G401 (cell line): ENCODE results near the gene PIK3C3. TPM values are rescaled to one million over a fixed set of nuclear protein-coding genes. Genes with fewer than 3 reads are reported as not detected.

Experiments
- DNase-seq: peaks from one replicate; pipeline ENCODE4 v3.0.0-alpha.2; 2015; ENCODE audit warnings: low spot score
- in situ Hi-C: cut with HindIII; loops from 2 replicates; pipeline ENCODE4 v1.10.0; 2016; ENCODE audit warnings: low sequenced_read_pairs, mixed read lengths
- total RNA-seq: library from RNA; depleted of rRNA; stranded (reverse); fragments of >200 nt; shearing (Covaris generic); gene quantifications from 2 replicates; pipeline ENCODE4 v1.2.3, GENCODE V29; 2014; rRNA removed

PIK3C3 gene
- total RNA-seq, result 36.6 and 38.1 TPM in 2 replicates

DNA sequence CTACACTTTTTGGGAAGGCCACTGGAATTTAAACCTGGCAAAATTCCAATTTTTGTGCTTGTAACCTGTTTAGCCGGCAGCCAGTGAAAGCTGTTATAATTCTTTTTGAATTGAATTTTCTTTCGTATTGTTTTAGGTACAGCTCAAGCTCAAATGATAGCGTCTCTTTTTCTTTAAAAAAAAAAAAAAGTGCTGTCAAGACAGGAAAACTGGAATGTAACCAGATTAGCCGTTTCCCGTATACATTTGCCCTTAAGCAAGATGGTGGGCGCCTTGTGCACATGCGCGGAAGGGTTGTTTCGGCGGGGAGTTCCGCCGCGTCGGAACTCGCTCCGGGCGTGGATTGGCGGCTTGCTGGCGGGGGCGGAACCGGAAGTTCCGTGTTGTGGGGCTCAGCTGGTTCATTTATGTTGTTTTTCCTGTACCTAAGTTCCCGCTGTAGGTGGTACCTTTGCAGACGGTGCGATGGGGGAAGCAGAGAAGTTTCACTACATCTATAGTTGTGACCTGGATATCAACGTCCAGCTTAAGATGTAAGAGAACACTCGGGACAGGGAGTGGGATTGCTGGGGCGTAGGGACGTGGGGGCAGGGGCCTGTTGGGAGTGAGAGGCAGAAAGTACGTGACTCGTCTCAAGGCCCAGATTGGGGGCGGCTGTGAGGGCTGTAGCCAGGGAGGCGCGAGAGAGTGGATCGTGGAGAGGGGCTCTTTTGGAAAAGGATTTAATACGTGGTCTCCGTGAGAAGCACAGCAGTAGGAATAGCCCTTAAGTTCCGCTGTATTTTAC is at the start of gene PIK3C3:
TSS of gene PIK3C3 (plus strand) at position 408 of the 787 bp plus-strand sequence. CDS start at position 466, 58 bp downstream.
- in situ Hi-C loops, result no loop called here
- peak; percentile 96 for DNase-seq

DNA sequence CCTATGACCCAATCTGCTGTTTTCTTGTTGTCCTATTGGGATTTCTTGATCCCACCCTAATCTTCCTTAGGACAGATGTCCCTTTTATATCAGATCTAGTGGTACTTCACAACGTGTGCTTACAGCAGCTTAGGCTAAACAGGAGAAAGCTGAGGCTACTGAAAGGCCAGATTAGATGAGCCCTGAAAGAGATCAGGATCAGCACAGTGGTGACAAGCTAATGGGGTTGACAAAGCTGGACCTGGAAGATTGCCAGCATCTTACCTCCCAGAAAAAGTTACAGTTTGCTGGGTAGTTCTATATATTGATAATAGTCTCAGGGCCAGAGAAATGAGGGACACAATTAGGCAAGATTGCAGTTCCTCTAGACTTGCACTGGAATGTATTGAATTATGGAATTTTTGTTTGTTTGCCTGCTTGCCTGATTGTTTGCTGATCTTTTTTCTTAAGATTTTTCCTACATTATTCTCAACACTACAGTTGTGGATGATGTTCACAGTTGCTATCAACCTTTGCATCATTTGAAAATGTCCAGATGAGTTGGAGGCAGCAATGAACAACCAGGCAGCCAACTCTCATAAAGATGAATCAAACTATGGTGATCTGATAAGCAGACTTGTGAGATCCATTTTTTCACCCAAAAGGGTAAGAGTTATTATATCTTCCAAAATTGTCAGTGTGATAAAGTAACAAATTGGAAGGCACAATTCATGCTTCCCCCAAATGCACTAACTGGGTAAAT is 49.1 kb upstream of the PIK3C3 start:
- in situ Hi-C loops, result no loop called here
- no peak for DNase-seq

DNA sequence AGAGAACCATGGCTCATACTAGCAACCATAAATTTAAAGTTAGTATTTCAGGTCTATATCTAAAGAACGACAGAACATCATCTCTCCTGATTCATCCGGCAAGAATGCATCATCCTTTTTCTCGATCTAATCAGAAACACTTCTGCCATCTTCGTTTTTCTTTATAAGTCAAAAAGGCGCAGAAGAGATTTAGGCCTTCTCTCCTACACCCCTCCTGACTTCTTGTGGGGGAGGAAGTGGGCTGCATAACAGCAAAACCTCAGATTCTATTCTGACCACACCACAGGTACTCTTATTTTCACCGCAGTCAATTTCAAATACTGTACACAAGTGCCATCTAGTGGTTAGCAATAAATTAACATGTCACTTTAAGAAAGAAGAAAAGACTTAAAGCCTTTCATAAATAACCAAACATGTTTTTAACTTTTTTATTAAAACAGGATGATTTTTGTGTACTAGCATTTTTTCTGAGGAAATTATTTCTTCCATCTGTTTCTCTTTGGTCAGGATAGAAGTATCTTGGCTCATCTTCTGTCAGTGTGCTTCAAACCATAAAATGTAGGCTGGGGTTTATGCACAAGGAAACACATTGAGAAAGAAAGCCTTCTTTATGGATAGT is 48.4 kb upstream of the PIK3C3 start:
- in situ Hi-C loops, result no loop called here
- peak; percentile 61 for DNase-seq

DNA sequence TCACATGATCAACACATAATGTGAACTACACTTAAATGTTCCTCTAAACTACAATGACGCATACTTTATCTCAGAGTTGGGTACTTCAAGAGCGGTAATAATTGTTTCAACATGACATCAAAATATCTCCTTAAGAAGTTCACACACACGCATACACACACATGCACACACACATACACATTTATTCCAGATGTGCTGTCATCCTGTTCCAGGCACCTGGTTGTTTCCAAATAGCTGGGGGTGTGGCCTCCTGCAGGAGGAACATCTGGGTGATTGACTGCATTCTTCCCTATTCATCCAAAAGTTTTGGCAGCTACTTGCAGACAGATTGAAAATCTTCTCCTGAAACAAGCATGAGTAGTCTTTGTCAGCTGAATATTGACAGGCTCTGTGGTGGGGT is 37.9 kb upstream of the PIK3C3 start:
- in situ Hi-C loops, result no loop called here
- no peak for DNase-seq

DNA sequence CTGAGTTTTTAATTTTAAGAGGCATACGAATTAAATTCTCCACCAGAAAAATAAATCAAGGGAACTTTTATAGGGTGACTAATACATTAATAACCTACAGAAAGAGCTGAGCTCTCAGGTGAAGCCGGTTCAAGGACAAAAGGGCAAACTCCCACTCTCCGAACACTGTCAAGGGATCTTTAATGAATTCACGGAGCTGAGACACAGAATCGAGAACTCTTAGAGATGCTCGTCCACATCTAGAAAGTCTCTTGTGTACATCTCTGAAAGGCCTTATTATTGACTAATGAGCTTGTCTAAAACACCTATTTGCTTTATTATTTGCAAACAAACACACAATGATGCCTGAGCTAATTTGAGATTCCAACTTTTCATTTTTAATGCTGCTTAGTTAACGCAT is 33.3 kb upstream of the PIK3C3 start:
- in situ Hi-C loops, result no loop called here
- DNase-seq, result no peak

DNA sequence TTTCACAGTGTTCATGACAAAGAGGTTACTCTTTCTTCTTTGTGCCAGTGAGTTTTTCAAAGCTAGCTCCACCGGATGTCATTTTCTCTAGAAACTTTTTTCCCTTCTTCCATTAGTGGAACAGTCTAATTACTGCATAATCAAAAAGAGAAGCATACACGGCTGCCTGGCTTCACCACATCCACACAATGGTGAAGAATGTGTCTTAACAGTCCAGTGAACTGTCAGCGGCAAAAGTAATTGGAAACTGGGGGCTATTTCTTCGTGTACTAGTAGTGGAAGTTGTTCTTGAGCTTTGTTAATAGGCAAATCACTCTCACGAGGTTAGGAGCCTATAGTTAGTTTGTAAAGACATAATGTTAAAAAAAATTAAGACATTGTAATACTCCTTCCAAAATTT is 32.9 kb upstream of the PIK3C3 start:
- in situ Hi-C loops, result no loop called here
- no peak for DNase-seq

DNA sequence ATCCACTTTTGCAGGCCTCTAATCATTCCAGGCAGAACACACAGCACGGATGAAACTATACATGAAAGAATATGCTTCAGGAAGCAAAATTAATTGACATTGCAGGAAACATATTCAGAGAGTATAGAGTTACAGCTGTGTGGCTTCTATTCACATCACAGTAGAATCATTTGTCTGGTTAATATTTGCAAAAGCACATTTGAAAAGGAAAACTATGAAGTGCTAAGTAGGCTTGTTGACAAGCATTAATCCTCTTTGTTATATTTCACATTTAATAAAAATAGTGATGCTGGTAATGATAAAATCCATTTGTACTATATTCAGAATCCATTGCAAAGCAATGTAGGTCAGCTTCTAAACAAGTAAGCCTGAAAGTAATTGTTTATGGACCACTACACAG is 32.2 kb upstream of the PIK3C3 start:
- in situ Hi-C loops, result no loop called here

DNA sequence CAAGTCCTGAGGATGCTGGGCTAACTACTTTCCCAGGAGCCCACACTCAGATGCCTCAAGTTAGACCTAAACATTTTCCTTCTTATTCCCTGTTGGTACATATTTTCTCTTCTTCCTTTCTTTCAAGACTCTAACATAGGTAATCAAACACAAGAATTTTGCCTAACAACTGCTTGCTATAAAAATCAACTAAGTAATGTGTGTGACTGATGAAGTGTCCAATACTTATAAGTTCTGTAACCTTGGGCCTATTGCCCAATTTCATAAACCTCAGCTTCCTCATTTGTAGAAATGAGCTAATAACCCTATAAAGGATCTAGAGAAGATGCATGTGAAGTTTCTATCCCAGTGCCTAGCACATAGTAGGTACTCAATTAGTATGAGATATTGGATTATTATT is 31.6 kb upstream of the PIK3C3 start:
- no peak for DNase-seq
- in situ Hi-C loops, result no loop called here

More for the DNA sequence above, 32.2 kb upstream of the PIK3C3 start:
- no peak for DNase-seq

DNA sequence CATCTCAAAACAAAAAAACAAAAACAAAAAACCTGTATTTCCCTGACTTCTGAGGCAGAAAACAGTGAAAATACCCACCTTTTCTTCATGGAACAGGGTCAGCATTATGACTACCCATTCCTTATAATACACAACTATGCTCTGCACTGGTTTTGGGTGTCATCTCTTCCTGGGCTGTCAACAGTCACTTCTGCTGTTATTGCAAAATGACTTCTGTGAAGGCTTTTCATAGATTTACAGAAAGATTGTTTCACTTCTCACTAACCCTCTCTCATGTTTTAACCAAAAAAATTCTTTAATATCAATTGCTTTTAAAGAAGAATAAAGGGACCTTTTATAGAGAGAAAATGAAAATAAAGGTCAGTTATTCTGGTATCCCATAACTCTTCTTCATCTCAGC is 26.5 kb upstream of the PIK3C3 start:
- DNase-seq, result no peak
- in situ Hi-C loops, result no loop called here

DNA sequence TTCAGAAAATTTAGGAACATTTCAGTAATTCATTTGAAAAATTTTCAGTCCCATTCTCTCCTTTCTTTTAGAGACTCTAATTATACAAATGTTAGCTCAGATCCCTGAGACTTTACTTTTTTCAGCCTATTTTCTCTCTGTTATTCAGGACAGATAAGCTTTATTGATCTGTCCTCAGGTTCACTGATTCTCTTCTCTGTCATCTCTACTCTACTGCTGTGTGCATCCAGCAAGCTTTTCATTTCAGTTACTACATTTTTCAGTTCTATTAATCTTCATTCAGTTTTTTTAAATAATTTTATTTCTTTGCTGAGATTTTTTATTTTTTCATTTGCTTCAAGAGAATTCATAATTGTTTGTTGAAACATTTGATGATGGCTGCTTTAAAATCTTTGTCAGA is 22.1 kb upstream of the PIK3C3 start:
- DNase-seq, result no peak
- in situ Hi-C loops, result no loop called here

DNA sequence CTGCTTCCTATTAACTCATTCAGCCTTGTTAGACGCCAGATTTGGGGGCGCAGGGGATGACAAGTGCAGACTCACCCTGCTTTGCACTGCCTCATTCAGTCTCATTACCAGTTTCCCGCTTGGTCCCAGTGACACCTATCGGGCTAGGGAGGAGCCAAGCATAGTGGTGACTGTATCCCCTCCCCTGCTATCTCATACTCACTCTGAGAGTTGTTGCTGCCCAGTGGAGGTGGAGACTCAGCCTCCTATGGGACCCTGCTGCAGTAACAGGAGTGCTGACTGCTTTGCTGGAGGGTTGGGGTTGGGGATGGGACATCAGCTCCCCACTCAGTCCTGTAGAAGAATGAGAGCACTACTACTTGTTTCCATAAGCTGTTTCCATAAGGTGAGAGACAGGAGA is 21.3 kb upstream of the PIK3C3 start:
- DNase-seq, result no peak
- in situ Hi-C loops, result no loop called here

DNA sequence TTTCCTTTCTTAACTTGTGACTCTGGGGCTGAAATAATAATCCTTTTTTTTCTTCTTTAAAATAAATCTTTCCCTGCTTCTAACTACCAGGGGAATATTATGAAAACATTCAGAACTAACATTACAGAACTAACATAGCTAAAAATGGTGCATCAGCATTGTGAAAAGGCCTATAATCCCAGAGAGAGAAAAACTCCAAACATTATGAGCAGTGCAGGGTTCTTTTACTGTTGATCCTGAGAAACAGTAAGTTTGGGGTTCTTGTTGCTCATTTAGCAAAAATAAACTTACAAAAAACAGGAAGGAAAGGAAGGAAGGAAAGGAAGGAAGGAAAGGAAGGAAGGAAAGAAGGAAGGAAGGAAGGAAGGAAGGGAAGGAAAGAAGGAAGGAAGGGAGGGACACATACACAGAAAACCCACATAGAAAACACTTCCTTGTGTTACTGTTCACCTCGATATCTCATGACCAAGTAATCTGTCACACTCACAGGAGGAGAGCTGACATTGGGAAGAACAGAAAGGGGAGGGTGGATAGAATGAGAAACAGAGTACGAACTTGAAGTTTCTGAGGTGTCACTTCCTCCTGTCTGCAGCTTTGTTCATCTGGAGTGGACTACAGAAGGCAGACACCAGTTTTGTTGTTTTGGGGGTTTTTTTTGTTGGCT is 18.4 kb upstream of the PIK3C3 start:
- no peak for DNase-seq
- in situ Hi-C loops, result no loop called here

DNA sequence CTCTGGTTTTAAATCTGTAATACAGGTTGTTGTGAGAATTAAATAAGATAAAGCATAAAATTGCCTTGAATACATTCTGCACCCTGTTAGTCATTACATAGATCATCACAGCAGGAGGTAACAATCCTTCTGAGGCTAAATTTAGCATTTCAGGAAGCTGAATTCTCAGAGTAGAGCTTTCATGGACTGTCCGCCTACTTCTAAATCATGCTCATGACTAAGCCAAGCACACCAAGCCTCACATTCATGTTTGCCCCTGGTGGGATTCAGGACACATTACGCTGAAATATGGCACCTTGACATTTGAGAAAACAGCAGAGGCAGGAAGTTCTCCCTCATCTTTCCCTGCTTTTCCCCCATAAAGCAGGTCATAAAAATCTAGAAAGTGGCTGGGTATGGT is 16.6 kb upstream of the PIK3C3 start:
- in situ Hi-C loops, result no loop called here
- no peak for DNase-seq

DNA sequence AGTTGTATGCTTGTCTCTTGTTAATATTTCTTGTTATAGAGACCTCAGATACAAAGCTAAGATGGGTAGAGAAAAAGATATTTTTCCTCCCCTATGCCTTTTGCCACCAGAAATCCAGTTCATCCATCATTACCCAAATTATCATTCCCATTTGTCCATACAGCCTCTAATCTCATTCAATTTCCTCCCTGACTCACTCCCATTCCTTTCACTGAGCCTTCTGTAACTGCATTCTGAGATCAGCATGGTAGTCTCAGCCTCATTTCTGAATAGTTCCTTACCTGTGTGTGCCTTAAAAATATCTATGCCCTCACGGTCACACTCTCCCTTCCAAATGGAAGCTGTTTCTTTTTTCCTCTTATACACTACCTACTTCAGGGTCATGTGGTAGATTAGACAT is 15.7 kb upstream of the PIK3C3 start:
- in situ Hi-C loops, result no loop called here
- no peak for DNase-seq

DNA sequence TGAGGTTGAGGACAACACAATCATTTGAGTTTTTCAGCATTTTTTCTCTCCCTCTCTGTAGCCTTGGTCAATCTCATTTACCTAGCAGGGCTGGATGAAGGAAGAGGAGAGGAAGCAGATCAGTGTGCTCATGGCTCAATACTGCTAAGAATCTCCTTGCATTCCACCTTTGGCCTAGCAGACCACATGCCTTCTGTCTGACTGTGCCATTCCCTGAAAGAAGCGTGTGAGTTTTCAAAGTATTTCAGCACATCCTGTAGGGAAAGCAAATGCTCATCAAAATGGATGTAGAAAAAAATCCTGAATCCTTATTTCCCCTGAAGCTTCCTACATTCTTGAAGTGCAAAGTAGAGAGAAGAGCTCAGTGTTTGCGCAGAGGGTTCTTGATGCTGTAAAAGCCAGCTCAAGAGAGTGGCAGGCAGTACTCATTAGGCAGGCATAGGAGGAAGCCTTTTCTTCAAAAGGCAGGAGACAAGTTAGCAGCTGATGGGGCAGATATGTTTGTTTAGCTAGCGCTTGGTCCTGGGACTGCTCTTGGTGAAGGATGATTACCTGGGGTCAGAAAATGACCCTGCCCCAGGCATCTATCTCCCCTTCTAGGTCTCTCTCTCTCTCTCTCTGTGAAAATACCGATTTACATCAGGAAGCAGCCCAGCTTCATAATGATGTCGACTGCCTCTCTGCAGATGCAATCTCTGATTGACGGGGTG is 14.4 kb upstream of the PIK3C3 start:
- peak; percentile 20 for DNase-seq
- in situ Hi-C loops, result no loop called here

DNA sequence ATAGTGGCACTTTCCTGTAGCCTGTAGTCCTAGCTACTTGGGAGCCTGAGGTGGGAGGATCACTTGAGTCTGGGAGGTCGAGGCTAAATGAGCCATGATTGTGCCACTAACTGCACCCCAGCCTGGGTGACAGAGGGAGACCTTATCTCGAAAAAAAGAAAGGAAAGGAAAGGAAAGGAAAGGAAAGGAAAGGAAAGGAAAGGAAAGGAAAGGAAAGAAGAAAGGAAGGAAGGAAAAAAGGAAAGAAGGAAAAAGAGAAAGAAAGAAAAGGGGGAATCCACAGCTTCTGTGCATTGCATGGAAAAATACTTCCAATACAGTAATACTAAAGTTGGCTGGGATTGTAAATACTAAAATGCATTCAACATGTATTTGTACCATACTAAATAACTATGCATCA is 12.8 kb upstream of the PIK3C3 start:
- no peak for DNase-seq
- in situ Hi-C loops, result no loop called here

DNA sequence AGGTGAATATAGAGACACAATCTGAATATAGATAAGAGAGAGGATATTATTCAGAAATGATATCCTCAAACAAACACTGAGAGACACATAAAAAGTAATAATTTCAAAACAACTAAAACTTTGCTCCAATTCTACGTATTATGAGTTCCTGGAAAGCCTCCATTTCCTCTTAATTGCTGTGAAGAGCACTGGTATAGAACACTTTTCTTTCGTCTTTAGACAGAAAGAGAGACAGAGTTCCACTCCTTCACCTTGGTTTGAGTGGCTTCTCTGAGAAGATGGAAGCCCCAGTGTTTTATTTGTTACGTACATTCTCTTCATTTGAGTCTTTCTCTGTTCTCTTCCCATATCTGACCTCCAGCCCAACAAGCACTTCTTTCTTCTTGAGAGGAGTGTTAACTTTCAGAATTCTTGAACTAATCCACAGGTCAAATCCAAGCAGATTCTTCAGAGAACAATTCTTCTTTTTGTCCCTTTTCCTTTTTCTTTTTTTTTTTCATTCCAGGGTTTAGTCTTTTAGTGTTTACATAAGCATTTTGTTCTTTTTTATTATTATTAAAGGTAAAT is 6.4 kb upstream of the PIK3C3 start:
- no peak for DNase-seq
- in situ Hi-C loops, result no loop called here

DNA sequence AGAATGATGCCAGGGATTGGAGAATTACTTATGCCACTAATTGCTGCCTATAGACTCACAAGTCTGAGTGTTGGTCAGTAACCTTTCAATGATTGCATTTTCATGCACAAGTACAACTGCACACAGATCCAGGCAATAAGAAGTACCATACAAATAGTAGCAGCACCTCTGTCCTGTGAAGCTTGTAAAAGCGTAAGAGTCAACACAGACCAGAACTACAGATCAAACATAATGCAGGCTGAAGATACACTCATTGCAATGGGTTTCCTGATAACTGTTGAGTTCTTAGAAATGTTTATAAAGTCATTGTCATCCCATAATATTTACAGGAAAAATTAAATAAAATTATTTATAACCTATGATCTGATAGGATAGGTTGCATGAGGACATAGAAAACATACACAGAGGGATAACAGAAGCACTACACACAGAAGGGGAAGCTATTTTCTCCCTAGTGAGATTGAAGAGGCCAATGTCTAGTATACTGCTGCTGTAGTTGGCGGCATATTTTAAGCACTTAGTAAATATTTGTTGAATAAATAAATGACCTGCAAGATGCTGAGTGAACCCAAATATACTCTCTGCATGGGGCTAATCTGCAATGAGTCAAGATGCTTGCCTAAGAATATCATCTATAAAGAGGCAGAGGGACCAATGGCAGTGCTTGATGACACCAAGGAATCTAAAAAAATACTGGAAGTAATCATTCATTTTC is 5.7 kb upstream of the PIK3C3 start:
- in situ Hi-C loops, result no loop called here
- DNase-seq, result no peak
